ENCODE results near the gene ICAM5. TPM values are rescaled to one million over a fixed set of nuclear protein-coding genes. Genes with fewer than 3 reads are reported as not detected.

ICAM5 gene
- total and polyA plus RNA-seq, 10 of the 15 experiments (the other 5 are each of a cell fraction or from before 2014, with no cell fraction given) = 0.14 to 4.6 (median 0.94) TPM; not detected in 2

DNA sequence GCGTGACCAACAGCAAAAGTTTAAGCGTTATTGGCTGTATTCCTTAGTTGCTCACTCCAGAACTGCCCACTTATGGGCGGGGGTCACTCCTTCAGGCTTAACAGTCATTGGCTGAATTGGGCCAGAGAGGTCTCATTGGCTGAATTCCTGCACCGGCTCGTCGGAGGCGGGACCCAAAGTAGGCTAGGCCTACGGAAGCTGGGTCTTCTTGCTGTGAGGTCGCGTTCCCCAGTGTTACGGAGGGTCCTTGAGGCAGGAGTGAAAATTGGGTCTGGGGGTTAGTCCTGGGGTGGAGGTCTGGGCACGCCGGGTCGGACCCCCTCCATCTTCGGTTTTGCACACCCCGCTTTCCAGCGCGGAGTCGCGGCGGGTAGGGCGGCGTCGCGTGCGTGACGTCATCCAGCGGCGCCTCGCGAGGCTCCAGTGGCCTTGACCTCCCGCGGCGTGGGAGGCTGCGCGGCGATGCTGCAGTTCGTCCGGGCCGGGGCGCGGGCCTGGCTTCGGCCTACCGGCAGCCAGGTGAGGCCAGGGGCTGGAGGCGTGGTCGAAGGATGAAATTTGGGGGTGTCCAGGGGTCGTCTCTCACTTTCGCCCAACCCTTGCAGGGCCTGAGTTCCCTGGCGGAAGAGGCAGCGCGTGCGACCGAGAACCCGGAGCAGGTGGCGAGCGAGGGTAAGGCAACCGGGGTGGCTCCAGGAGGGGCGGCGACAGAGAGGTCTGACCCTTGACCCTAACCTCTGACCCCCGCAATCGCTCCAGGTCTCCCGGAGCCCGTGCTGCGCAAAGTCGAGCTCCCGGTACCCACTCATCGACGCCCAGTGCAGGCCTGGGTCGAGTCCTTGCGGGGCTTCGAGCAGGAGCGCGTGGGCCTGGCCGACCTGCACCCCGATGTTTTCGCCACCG, 37.7 kb upstream of the ICAM5 start, which contains the start of gene MRPL4 (continued):
- TF ChIP-seq, protein P1, sequence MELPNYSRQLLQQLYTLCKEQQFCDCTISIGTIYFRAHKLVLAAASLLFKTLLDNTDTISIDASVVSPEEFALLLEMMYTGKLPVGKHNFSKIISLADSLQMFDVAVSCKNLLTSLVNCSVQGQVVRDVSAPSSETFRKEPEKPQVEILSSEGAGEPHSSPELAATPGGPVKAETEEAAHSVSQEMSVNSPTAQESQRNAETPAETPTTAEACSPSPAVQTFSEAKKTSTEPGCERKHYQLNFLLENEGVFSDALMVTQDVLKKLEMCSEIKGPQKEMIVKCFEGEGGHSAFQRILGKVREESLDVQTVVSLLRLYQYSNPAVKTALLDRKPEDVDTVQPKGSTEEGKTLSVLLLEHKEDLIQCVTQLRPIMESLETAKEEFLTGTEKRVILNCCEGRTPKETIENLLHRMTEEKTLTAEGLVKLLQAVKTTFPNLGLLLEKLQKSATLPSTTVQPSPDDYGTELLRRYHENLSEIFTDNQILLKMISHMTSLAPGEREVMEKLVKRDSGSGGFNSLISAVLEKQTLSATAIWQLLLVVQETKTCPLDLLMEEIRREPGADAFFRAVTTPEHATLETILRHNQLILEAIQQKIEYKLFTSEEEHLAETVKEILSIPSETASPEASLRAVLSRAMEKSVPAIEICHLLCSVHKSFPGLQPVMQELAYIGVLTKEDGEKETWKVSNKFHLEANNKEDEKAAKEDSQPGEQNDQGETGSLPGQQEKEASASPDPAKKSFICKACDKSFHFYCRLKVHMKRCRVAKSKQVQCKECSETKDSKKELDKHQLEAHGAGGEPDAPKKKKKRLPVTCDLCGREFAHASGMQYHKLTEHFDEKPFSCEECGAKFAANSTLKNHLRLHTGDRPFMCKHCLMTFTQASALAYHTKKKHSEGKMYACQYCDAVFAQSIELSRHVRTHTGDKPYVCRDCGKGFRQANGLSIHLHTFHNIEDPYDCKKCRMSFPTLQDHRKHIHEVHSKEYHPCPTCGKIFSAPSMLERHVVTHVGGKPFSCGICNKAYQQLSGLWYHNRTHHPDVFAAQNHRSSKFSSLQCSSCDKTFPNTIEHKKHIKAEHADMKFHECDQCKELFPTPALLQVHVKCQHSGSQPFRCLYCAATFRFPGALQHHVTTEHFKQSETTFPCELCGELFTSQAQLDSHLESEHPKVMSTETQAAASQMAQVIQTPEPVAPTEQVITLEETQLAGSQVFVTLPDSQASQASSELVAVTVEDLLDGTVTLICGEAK (IDR thresholded peaks at IDR 0.05; ENCODE audit: borderline replicate concordance) = peak; percentile 57; the same call in 1 of the 2 replicates
- TF ChIP-seq, protein P2, sequence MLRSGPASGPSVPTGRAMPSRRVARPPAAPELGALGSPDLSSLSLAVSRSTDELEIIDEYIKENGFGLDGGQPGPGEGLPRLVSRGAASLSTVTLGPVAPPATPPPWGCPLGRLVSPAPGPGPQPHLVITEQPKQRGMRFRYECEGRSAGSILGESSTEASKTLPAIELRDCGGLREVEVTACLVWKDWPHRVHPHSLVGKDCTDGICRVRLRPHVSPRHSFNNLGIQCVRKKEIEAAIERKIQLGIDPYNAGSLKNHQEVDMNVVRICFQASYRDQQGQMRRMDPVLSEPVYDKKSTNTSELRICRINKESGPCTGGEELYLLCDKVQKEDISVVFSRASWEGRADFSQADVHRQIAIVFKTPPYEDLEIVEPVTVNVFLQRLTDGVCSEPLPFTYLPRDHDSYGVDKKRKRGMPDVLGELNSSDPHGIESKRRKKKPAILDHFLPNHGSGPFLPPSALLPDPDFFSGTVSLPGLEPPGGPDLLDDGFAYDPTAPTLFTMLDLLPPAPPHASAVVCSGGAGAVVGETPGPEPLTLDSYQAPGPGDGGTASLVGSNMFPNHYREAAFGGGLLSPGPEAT (IDR thresholded peaks at IDR 0.05; ENCODE audit: low read depth) = peak; percentile 94
- TF ChIP-seq PML (IDR thresholded peaks at IDR 0.05; ENCODE audit: low read length) (peak; percentile 74; the same call in 1 of the 2 replicates), EZH2 (IDR thresholded peaks at IDR 0.05; ENCODE audit: borderline replicate concordance, control insufficient read depth, low read depth, low read length) (no peak), STAT3 (IDR thresholded peaks at IDR 0.05; ENCODE audit: low read depth, low read length) (no peak), CHD4 (IDR thresholded peaks at IDR 0.05) (no peak), YY1 (IDR thresholded peaks at IDR 0.05; ENCODE audit: low read depth, low read length) (peak; percentile 80), ZNF207 (IDR thresholded peaks at IDR 0.05; ENCODE audit: borderline replicate concordance) (peak; percentile 95; the same call in 1 of the 2 replicates), CBX5 (IDR thresholded peaks at IDR 0.05; ENCODE audit: low read depth) (no peak), MTA2 (IDR thresholded peaks at IDR 0.05; ENCODE audit: low read depth) (0 out of 2 replicates have a peak, but pooled peaks have one; percentile 43), ZNF217 (IDR thresholded peaks at IDR 0.05) (no peak), DPF2 (IDR thresholded peaks at IDR 0.05) (peak; percentile 79), RFX5 (IDR thresholded peaks at IDR 0.05; ENCODE audit: low read depth, low read length) (peak; percentile 61; the same call in 1 of the 2 replicates), FOXK2 (IDR thresholded peaks at IDR 0.05) (peak; percentile 36; the same call in 1 of the 2 replicates), SRF (IDR thresholded peaks at IDR 0.05; ENCODE audit: low read depth in 2 of 2, low read length in 2 of 2) (peak; percentile 71 to 90), BACH1 (IDR thresholded peaks at IDR 0.05; ENCODE audit: borderline replicate concordance) (peak; percentile 91), LARP7 (IDR thresholded peaks at IDR 0.05) (peak; percentile 80; the same call in 1 of the 2 replicates), ZNF24 (IDR thresholded peaks at IDR 0.05) (0 out of 2 replicates have a peak, but pooled peaks have one; percentile 21), NR2C1 (IDR thresholded peaks at IDR 0.05) (peak; percentile 94), RBBP5 (conservative IDR thresholded peaks at IDR 0.05) (0 out of 2 replicates have a peak, but pooled peaks have one; percentile 43), CHD2 (IDR thresholded peaks at IDR 0.05; ENCODE audit: borderline replicate concordance, low read depth, low read length) (peak; percentile 88), HCFC1 (IDR thresholded peaks at IDR 0.05; ENCODE audit: low read length) (peak; percentile 83), ZBED1 (IDR thresholded peaks at IDR 0.05; ENCODE audit: borderline replicate concordance) (no peak), SUPT20H (IDR thresholded peaks at IDR 0.05; ENCODE audit: borderline replicate concordance, control insufficient read depth, low read depth, low read length) (no peak), NFYB (IDR thresholded peaks at IDR 0.05; ENCODE audit: insufficient read depth, low read depth, low read length) (peak; percentile 99), NR2F1 (conservative IDR thresholded peaks at IDR 0.05) (peak; percentile 100)

Data from GM12878 (cell line).